Stimulated activated CD4-positive, alpha-beta T cell treated with anti-CD3 and anti-CD28 coated beads, Interleukin-15, amount 100 ng/mL, for 1 hour (primary cell): ENCODE data around the gene GLIPR2.
"Not testable (repeated sequence)": the region's sequence is repeated elsewhere in the genome, so short reads cannot be mapped to it uniquely, and the experiment has no call there.

Experiments
- DNase-seq, 2 donors: peaks; one replicate each; pipeline ENCODE4 v3.0.0-alpha.2; 2020; ENCODE audit warnings: low read depth in 1 of 2, low spot score in 1 of 2

The GLIPR2 gene

DNA sequence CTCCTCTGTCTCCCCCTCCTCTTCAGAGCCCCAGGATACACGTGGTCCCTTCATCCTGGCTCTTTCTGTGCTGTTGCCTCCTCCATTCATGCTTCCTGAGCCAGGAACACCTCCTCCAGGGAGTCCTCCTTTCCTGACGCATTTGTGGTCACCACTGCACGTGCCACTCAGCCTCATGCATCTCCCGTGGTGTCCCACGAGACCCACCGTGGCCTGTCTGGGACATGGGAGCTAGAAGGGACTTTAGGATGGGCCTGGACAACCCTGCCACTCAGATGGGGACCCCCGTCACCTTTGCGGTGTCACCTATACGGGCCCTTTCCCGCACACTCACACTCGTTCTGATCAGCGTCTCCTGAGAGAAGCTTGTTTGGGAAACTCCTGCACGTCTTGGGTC lies 6.7 kb downstream of the GLIPR2 start:
- no peak for DNase-seq

DNA sequence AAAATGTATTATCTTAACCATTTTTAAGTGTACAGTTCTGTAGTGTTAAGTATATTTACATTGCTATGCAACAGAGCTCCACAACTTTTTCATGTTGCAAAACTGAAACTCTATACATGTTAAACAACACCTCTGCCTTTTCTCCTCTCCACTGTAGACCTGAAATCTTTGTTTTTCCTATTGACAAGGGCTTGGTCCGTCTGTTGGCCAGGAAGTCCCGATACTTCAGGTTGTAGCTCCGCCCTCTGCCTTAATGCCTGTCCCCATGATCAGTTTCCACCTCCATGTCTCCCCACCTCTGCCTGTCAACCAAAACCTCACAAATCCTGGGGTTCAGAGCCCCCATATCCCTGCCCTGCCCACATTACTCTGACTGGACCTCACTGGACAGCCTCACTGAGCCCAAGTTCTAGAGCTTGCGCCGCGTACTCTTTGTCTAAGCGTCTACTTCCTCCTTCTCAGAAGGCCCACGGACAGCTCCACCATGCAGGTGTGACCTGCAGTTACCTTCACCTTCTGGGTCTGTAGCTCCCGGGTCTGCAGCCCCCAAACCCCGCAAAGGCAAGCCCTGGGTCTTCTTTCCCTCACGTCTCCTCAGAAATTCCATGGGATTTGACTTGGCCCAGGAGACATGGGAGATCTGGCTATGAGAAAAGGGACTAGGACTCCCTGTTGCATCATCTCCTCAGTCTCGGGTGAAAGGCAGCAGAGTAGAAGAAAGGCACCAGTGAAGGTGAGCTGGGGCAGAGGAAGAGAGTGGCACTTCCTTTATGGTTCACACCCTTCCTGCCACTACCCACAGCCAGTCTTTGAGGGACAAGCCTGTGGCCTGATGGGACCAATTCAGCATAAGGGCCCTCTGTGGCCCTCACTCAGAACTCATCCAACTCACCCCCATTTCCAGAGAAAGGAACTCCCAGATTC lies 8.0 kb downstream of the GLIPR2 start:
- no peak for DNase-seq

DNA sequence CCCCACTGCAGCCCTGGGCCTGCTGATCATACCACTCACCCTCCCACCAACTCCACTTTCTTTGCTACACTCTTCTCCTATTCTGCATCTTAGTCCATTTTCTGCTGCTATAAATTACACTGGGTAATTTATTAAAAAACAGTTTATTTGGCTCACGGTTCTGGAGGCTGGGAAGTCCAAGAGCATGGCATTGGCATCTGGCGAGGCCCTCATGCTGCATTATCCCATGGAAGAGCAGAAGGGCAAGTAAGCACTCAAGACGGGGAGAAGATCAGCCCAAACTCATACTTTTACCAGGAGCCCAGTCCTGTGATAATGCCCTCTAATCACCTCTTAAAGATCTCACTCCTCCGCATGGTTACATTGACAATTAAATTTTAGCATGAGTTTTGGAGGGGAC lies 9.4 kb downstream of the GLIPR2 start:
- no peak for DNase-seq

DNA sequence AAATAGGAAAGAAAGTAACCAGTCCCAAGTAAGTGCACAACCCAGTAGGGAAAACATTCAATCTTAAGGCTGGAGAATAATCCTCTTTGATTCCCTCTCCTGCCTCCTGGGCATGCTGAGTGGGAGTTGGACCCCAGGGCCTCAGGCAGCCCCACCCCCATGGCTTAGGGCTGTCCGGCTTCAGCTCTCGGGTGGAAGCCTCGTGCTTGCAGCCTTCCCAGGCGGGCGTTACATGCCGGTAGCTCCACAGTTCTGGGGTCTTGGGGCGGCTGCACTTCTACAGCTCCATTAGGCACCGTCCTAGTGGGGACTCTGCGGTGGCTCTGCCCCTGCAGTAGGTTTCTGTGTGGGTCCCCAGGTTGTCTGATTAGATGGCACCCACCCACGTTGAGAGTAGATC lies 10.1 kb downstream of the GLIPR2 start:
- no peak for DNase-seq

DNA sequence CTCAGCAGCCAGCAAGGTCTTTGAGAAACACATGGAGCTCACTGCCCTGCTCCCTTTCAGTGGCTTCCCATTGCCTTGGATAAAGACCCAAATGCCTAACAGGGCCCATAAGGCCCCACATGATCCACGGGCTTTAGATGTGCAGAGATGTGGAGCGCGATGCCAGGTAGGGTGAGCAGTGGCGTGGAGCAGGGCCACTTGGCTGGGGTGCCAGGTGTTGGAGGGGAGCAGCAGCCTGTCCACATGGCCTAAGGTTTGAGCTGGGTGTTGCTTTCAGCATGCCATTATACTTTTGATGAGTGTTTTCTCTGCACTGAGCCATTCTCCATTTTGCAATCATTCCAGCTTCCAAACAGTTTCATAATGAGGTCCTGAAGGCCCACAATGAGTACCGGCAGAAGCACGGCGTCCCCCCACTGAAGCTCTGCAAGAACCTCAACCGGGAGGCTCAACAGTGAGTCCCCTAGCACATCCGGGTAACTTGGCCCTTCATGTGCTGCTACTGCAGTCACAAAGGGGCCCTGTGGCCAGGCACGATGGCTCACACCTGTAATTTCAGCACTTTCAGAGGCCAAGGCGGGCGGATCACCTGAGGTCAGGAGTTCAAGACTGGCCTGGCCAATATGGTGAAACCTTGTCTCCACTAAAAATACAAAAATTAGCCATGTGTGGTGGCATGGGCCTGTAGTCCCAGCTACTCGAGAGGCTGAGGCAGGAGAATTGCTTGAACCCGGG lies 11.1 kb downstream of the GLIPR2 start:
- DNase-seq, result no peak

DNA sequence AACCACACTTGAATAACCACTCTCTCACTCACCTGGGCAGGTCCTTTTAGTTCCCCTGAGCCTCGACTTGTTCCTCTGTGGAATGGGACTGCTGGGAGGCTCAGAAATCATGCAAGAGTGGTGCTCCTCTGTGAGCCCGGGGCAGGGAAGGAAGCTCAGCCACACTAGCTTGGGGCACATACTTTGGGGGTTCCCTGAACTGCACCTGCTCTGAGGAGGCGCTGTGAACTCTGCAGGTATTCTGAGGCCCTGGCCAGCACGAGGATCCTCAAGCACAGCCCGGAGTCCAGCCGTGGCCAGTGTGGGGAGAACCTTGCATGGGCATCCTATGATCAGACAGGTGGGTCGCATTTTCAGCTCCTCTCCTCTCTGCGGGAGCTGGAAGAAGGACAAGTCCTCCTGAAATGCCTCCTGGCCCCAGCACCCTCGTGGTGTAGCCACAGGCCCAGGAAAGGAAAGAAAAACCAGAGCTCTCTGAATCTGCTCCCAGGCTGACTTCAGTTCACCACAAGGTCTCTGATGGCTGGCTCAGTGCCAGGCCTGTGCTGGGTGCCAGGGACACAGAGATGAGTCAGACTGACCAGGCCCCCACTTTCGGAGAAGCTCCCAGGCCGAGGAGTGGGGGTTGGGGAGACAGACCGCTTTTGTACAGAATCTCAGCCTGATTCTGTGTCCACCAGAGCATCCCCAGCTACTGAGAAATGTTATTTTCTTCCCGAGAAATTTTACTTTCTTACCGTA lies 11.9 kb downstream of the GLIPR2 start:
- peak in 1 of 2 donors; percentile 61 for DNase-seq

DNA sequence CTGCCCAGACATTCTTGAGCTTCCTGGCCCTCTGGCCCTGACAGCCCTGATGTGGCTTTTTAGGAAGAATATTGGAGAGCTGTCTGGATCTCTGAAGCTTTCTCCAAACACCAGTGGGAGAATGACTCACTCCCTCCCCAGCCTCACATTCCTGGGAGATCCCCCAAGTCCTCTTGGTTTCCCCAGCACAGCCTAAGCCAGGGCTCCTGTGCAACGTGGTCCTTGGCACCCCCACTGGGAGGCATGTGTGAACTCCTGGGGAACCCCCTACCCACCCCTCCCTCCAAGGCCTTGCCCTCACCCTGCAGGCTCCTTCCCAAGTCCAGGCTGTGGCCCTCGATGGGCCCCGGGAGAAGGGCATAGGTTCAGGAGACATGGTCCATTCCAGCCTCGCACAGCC lies 12.7 kb downstream of the GLIPR2 start:
- DNase-seq, result no peak

DNA sequence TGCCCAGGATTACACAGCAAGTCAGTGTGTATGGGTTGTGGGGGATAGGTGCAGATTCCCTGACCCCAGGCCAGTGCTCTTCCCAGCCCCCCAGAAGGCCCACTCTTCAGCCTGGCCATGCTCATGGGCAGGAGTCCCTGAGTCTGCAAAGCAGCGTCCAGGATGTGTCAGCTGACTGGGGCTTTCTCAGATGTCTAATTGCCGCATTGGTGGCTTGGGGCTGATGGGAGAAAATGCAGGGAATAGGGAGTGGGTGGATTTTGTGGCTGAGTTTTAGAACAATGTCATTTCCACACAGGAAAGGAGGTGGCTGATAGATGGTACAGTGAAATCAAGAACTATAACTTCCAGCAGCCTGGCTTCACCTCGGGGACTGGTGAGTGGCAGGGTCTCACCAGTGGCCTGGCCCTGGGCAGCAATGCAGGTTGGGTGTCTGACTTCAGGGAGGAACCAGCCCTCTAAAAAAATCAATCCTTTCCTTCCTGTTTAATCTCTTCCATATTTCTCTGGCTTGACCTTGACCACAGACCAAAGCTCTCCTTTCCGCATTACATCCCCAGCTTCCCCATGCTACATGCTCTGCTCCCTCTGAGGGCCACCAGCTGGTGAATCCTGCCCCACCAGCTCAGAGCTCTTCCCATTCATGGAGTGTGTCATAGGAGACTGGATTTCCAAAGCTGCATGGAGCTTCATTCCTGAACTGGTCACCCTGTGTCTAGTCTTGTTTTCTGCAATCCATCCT lies 14.2 kb downstream of the GLIPR2 start:
- no peak for DNase-seq

DNA sequence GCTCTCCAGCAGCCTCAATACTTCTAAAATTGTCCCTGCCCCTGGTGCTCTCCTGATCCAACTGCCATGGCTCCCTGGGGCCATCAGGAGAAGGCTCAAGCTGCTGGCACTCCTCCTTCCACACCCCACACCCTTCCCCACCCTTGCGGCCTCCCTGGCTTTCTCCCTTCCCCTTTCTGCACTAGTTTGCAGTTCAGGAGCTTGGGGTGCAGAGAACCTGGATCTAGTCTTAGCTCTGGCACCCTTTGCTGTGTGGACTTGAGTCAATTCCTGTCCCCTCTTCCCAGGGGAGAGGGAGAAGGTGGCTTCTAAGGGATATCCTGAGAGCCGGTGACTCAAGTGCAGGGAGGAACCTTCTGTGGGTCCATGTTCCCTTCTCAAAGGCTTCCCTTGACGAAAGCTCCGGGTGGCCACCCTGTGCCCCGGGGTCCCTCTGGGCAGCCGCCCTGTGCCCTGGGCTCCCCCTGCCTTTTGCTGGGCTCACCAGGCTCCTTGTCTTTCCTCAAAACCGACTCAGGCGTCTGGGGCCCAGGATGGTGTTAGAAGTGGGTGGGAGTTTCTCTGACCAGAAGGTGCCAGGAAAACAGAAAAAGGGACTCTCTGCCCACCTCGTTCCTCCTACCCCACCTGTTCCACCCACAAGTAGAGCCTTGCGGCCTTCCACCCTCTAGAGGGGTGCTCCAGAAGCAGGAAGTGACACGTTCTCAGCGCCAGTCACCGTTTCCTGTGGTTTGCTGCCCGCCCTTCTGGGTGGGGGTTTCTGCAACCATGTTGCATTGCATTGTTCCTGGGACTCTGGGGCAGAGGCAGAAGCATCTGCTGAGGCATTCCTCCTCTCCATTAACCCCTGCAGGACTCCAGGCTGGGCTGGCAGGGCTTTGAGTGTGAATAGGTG lies 15.0 kb downstream of the GLIPR2 start:
- DNase-seq, result peak; percentile 66 to 75

DNA sequence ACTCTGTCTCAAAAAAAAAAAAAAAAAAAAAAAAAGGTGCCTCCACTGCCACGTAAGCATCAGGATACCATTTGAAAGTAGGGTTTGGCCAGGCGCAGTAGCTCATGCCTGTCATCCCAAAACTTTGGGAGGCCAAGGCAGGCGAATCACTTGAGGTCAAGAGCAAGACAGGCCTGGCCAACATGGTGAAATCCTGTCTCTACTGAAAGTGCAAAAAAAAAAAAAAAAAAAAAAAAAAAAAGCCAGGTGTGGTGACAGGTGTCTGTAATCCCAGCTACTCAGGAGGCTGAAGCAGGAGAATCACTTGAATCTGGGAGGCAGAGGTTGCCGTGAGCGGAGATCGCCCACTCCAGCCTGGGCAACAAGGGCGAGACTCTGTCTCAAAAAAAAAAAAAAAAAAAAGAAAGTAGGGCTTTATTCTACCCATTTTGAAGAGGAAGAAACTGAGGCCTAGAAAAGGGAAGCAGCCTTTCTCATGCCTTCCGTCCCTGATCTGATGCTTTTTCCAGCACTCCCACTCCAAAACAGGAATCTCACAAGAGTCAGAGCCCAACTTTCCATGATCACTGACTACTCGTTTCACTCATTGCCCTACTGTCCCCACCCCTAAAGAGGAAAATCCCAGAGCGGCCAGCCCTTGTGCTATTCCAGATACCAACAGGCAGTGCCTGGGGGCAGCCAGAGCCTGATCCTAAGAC lies 16.4 kb downstream of the GLIPR2 start:
- no peak for DNase-seq

DNA sequence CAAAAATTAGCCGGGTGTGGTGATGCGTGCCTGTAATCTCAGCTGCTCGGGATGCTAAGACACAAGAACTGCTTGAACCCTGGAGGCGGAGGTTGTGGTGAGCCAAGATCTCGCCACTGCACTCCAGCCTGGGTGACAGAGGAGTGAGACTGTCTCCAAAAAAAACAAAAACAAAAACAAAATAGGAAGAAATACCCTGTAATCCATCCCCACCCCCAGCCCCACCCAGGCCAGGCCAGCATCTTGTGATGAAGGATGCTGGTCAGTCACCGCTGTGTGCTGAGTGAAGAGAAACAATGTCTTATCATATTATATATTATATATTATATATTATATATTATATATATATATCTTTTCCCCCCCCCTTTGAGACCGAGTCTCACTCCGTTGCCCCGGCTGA lies 17.2 kb downstream of the GLIPR2 start:
- DNase-seq, result no peak

DNA sequence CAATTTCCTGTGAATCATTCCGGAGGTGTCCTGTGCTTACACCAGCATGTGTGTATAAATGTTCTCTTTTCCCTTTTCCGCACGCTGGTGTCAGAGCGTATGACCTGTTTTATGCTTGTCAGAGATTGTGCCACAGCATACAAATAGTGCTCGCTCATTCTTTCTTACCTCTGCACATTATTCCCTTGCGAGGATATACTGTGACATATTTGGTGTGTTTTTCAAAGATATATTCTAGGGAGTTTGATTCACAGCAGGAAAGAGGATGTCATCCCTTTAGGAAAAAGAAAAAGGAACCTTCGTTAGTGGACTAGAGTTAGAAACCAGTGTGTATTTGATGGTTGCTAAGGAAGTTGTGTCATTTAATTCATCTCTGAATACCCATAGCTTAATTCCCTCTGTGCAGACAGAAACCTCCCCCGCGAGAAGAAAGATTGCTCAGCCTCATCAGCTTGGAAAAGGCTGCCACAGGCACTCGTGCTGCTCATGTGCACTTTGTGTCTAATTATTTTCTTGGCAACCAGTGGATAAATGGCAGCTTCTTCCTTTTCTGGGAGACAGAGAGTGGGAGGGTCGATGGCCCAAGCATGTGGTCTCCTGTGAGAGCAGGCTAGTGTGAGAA lies 17.9 kb downstream of the GLIPR2 start:
- no peak for DNase-seq

DNA sequence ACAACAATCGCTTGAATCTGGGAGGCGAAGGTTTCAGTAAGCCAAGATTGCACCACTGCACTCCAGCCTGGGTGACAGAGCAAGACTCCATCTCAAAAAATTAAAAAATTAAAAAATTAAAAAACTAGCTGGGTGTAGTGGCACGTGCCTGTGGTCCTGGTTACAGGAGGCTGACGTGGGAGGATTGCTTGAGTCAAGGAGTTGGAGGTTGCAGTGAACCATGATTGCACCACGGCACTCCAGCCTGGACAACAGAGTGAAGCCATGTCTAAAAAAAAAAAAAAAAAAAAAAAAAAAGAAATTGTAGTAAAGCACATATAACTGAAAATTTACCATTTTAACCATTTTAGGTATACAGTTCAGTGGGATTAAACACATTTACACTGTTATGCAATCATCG lies 19.6 kb downstream of the GLIPR2 start:
- no peak for DNase-seq

DNA sequence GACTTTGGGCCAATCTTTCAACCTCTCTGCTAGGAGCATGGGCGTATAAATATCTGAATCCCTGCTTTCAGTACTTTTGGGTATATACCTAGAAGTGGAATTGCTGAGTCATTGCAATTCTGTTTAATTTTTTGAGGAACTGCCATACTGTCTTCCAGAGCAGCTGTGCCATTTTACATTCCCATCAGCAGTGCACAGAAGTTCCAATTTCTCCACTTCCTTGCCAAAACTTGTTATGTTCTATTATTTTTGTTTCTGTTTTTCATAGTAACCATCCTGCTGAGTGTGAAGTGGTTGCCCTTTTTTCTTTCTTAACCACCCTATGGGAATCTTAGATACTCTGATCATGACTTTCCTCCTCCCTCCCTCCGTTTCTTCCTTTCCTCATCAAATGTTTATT lies 21.6 kb downstream of the GLIPR2 start:
- DNase-seq, result no peak

DNA sequence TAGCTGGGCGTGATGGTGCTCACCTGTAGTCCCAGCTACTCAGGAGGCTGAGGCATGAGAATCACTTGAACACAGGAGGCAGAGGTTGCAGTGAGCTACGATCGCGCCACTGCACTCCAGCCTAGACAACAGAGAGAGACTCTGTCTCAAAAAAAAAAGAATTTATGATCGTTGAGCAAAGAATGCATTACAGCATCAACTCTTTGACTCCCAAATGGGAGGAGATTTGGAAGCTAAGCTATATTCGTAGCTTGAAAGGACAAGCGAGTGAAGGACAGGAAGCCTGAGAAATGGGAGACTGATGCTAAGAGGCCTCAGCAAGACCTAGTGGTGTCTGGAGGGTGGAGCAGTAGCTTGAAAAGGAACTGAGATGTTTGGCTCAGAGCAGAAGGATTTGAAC lies 22.4 kb downstream of the GLIPR2 start:
- no peak for DNase-seq

DNA sequence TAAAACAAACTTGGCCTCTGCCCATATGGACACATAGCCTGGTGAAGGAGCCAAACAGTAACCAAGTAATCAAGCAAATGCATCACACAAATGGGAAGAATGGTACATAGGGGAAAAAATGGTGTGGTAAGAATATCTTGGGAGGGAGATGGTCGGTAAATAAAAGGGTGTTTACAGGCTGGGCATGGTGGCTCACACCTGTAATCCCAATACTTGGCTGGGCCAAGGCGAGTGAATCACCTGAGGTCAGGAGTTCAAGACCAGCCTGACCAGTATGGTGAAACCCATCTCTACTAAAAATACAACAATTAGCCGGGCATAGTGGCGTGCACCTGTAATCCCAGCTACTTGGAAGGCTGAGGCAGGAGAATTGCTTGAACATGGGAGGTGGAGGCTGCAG lies 23.0 kb downstream of the GLIPR2 start:
- not testable (repeated sequence) for DNase-seq

DNA sequence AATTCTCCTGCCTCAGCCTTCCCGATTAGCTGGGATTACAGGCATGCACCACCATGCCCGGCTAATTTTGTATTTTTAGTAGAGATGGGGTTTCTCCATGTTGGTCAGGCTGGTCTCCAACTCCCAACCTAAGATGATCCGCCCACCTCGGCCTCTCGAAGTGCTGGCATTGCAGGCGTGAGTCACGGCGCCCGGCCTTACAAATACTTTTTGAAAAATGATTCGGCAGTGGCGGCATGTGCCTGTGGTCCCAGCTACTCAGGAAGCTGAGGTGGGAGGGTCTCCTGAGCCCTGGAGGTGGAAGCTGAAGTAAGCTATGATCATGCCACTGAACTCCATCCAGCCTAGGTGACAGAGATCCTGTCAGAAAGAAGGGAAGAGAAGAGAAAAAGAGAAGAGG lies 23.6 kb downstream of the GLIPR2 start:
- DNase-seq, result not testable (repeated sequence)

DNA sequence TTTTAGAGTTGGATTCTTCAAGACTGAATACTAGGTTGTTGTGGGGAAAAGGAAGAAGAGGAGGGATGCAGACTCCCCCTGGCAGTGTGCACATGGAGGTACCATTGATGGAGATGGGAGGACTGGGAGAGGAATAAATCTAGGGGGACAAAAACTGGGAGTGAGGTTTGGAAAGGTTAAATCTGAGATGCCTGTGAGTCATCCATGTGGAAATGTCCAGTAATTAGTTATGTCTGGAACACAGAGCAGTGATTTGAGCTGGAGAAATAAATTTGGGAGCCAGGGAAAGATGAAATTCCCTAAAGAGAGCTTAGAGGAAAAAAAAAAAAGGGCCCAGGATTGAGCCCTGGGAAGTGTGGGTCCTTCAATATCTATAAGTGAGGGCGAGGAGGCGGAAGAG lies 24.7 kb downstream of the GLIPR2 start:
- DNase-seq, result no peak

DNA sequence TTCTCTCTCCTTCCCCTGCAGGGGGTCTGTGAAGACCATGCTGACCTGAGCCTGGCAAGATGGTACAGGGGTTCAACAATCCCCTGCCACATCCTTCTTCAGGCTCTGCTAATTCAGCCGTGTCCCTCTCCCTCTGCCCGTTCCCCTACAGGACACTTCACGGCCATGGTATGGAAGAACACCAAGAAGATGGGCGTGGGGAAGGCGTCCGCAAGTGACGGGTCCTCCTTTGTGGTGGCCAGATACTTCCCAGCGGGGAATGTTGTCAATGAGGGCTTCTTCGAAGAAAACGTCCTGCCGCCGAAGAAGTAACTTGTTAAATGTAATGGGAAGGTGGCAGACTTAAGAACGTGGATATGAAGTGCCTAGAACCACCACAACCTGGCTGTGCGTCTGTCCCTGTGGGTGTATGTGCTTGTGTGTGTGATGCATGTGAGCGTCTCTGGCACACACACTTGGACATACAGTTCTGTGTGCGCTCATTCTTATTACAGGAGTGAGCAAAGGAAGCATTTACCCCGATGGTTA lies 25.7 kb downstream of the GLIPR2 start:
- no peak for DNase-seq
